GM18861 (cell line): ENCODE measurements around the gene HGS.
"Not testable (repeated sequence)": the region's sequence is repeated elsewhere in the genome, so short reads cannot be mapped to it uniquely, and the experiment has no call there.

Source experiments
- ATAC-seq: cut with Tn5 transposase; IDR thresholded peaks from one replicate; pipeline ENCODE4 v1.9.1; 2021; ENCODE audit not compliant: unreplicated experiment

Gene HGS

DNA sequence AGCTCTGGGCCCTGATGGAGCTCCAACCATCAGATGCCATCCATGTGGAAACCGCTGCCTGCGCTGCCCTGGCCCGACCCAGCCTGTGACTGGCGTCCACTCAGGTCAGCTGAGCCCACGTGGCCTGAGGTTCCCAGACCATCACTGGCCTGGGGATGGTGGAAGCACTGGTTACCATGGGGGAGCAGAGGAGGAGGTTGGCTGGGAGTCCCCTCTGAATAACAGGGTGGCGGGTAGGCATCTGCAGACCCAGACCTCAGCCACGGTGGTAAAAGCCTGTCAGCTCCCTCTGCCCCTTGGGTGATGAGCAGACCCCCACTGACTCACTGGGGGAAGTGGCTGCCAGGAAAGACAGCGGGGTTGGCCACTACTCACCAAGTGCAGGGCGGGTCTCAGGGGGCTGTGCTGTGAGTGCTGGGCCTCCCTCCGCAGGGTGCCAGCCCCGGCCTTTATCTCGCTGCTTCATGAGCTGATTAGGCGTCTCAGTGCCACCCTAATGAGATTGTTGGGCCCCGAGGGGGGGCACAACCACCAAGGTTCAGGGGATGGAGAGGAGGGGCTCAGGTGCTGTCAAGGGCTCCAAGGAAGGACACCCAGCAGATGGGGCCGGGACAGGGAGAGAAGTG lies 27.6 kb upstream of the HGS start, which contains the start of gene PDE6G:
TSS of gene PDE6G (minus strand) at position 425 of the 626 bp plus-strand sequence. CDS start 3,237 bp downstream, outside the sequence.
- no peak for ATAC-seq

DNA sequence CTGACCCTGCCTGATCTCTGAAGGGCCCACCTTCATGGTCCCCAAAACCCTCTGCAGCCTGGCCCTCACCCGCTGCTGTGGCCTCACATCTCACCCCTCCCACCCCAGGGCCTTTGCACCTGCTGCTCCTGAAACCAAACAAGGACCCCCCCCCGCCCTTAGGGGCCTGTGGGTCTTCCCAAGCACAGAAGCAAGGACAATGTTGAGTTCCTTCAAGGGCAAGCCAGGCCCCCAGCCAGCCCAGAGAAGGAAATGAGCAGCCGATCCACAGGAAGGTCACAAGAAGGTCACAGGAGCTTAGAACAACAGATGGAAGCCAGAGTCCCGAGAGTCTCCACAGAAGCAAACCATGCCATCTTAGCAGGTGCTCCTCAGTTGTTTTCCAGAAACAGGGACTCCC lies 27.0 kb upstream of the HGS start:
- no peak for ATAC-seq

DNA sequence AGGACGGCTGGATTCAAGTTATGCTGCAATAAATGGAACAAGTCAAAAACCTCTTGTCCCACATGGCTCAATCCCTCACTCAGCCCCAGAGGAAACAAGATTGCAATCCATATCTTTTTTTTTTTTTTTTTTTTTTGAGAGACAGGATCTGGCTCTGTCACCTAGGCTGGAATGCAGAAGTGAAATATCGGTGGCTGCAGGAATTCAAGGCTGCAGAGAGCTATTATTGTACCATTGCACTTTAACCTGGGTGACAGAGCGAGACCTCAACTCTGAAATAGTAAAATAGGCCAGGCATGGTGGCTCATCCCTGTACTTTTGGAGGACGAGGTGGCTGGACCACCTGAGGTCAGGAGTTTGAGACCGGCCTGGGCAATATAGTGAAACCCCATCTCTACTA lies 24.8 kb upstream of the HGS start:
- no peak for ATAC-seq

DNA sequence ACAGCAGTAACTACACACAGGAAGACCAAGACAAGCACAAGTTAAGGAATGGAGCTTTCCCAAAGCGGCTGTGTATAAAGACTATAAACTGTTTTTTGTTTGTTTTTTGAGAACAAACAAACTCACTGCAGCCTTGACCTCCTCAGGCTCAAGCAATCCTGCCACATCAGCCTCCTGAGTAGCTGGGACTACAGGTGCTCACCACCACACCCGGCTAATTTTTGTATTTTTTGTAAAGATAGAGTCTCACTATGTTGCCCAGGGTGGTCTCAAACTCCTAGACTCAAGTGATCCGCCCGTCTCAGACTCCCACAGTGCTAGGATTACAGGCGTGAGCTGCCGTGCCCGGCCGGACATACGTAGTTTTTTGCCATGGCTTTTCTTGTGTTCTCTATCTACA lies 23.4 kb upstream of the HGS start:
- no peak for ATAC-seq

DNA sequence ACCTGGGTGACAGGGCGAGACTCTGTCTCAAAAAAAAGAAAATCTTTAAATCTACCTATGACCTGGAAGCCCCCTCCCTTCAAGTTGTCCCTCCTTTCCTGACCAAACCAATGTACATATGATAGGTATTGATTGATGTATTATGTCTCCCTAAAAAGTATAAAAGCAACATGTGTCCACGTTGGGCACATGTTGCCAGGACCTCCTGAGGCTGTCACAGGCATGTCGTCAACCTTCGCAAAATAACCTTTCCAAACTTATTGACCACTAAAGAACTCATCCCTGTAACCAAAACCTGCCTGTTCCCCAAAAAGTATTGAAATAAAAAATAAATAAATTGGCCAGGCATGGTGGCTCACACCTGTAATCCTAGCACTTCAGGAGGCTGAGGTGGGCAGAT lies 21.8 kb upstream of the HGS start:
- ATAC-seq, result no peak

DNA sequence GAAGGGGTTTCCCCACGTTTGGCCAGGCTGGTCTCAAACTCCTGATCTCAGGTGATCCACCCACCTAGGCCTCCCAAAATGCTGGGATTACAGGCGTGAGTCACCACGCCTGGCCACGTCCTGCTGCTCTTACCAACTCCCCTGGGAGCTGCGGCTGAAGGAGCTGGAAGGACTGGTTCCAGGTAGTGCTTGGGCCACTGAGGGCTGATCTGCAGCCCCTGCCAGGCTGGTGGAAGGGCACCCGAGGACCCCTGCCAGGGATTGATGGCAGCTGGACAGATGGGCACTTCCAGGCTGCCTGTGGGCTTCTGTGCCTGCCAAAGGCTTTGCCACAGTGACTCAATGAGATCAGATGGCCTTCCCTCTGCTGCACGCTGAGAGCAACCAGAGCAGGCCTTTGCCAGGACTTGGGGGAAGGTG lies 19.8 kb upstream of the HGS start:
- no peak for ATAC-seq

DNA sequence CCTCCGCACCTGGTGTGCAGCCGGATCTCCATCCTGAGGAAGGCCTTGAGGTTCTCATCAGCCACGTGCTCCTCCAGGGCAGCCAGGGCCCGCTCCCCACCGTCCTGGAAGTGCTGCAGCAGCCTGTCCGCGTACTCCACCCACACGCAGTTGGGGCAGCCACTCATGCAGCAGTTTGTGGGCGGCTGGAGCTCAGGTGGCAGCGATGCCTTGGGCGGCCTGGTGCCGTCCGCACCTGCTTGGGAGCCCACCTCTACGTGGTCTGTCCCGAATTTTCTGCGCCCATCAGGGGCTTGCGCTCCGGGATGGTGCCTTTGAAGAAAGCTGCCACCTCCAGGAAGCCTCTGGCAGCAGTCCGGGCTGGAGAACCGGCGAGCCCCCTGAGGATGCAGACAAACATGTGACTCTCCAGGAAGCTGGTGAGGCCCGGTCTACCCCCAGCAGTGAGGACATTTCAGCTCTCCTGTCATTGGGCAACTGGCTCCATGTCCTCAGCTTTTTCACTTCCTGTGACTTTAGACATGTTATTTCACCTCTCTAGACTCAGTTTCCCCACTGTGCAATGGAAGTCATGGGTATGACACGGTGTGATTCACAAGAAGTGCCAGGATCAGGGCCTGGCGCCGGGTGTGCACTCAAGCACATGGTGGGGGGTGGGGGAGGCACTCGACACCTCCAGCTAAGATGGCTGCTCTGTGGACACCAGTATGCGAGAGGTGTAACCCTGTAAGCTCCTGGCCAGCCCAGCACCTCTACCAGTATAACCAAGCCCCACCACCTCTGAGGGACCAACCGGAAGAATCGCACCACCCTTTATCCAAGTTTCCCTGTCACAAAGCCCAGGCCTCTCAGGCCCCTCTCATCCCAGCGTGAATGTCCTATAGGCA lies 18.4 kb upstream of the HGS start:
- ATAC-seq, result no peak

DNA sequence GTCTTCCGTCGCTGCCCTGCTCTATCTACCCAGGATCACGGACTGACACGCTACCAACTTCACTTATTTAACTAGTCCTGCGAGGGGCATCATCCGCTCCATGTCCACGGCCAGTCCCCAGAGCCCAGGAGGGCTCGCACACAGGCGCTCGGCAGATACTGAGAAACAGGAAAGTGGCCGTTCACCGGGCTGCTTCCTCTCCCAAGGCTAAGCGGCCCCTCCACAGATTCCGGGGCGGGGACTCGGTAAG lies 17.8 kb upstream of the HGS start:
- no peak for ATAC-seq

DNA sequence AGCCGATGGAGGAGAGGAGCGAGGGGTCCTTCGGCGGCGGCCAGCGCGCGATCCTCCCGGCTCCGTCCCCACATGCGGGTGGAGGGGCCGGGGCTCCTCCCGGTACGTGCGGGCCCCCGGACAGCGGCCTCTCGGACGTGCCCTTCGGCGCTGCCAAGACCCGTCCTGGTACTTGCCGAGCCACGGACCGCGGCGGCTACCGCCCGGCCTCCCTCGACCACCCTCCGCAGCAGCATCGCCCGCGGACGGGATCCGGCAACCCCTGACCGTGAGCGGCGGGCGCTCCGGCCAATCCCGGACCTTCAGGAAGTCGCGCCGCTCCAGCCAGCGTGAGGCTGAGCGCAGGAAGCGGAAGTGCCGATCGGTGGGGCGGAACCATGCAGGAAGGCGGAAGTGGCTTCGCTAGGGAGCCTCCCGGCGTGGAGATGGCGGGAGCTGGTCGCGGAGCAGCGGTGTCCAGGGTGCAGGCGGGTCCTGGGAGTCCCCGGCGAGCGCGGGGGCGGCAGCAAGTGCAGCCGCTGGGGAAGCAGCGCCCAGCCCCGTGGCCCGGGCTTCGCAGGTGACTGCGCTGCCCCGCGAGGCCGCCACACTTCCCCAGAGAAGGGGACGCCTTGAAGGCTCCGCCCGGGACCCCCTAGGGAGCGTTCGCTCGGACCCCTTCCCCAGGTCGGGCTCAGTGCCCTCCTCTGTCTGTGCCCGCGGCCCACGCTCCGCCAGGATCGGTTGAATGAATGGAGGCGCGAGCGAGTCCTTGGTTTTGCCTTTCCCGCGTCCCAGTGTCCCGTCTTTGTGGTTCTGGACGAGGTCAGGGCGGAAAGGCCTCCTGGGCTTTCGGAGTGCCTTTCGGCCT lies 17.2 kb upstream of the HGS start, which contains the start of the genes CCDC137 and OXLD1:
TSS of gene CCDC137 (plus strand) at position 396 of the 850 bp plus-strand sequence. CDS start at position 426, 30 bp downstream.
TSS of gene OXLD1 (minus strand) at position 264 of the 850 bp plus-strand sequence. CDS start at position 236, 28 bp downstream.
- peak; percentile 85 for ATAC-seq

DNA sequence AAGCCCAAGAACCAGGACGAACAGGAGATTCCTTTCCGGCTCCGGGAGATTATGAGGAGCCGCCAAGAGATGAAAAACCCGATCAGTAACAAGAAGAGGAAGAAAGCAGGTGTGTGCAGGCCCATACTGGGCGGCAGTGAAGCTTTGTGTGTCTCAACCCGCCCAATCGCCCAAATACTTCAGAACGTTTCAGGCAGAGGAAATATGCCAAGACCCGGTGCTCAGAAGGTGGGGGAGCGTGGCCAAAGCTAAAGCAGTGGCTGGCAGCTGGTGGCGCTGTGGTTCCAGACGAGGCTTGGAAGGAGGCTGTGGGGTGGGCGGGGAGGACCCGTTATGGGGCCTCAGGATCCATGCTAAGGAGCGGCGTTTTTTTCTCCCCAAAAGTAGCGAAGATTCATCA lies 16.1 kb upstream of the HGS start:
- ATAC-seq, result no peak

DNA sequence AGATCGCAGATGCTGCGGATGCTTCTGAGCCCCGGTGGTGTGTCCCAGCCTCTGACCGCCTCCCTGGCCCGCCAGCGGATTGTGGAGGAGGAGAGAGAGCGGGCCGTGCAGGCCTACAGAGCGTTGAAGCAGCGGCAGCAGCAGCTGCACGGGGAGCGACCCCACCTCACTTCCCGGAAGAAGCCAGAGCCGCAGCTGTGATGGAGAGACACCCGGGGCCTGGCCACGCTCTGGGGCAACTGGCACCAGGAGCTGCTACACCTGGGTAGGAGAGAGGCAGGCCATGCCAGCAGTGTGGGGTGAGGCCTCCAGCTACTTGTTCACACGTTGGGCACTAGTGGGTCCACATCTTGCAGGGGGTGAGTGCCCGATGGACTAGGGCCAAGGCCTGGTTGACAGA lies 11.3 kb upstream of the HGS start:
- ATAC-seq, result no peak

DNA sequence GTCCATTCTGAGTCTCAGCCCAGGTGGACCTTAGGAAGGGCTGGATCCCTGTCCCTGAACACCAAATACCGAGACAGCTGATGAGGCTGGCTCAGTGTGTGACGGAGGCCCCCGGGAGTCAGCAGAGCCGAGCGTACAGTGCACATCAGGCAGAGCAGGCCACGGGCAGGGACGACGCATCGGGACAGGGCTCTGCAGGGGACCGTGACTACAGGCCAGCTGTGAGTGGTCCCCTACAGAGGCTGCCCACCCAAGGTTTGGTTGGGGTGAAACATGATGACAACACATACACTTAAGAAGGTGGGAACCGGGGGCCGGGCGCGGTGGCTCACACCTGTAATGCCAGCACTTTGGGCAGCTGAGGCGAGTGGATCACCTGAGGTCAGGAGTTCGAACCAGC lies 10.9 kb upstream of the HGS start:
- ATAC-seq, result no peak

DNA sequence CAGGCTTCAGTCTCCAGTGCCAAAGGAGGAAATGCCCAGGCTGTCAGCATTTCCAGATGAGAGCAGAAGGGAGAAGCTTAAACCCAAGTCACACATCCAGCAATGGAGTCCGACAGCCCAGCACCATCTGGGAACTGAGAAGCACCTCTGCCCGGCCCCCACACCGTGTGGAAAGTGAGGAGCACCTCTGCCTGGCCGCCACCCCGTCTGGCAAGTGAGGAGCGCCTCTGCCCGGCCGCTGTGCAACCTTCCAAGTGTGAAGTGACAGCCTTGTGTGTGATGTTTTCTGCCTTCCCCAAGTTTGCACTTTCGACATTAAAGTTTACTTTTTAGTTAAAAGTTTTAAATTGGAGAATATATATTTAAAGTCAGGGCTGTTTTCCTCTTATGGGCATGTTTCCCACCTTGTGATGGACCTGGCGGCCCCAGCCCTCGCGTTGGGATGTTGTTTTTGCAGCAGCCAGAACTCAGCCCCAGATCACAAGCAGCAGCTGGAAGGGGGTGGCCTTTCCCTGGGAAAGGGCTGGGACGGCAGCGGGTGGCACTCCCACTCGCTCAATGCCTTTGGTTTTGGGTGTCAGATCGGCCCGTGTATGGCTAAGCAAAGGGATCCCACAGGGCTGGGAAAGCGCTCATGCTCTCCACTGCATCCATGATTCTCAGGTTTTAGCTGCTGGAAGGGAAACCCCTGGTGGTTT lies 10.1 kb upstream of the HGS start:
- no peak for ATAC-seq

DNA sequence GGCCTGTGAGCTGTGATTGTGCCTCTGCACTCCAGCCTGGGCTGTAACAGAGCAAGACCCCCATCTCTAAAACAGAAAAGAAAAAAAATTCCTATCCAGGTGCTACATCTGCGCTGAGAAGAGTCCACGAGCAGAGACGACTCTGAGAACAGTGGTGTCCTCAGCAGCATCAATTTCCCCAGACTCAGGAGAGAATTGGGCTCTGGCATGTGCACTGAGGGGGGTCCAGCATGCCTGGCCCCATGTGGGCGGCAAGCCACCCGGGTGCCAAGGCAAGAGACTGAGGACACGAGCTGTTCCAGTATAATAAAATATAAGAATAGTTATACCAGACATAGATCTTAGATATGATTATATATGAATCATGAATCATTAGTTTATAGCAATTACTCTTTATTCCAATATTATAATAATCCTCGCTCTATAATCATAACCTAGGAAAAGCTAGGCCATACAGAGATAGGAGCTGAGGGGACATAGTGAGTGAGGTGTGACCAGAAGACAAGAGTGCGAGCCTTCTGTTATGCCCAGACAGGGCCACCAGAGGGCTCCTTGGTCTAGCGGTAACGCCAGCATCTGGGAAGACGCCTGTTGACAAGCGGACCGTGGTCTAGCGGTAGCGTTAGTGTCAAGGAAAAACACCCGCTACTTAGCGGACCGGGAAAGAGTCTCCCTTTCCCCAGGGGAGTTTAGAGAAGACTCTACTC lies 8.1 kb upstream of the HGS start:
- ATAC-seq, result not testable (repeated sequence)

DNA sequence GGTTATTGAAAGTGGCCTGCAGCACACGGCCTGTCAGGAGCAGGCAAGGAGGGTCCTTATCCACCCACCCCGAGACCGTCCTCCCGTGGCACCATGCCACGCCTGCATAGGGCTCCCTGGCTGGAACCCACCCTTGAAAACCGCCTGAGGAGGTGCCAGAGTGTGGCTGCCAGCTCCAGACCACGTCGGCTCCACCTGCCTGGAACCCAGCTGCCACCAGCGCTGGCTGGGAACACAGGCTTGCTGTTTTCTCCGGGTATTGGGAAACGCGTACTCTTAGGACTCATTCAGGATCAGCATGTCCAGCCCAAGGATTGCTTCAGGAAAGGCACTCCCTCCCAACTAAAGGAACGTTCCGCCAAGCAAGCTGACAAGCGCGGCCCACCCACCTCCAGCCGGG lies 6.9 kb upstream of the HGS start:
- ATAC-seq, result no peak

DNA sequence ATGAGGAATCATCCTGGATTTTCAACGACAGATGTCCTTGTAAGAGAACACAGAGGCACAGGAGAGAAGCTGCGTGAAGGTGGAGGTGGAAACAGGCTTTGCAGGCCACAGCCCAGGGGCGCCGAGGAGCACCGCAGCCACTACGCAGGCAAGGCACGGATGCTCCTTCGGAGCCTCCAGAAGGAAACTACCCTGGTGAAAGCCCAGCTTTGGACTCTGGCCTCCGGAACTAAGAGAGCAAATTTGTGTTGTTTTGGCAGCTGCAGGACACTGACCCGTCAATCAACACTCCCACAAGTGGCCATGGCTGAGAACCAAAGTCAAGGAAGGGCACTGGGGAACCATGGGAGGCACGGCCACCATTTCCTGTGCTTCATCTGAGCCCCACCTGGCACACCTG lies 3.7 kb upstream of the HGS start:
- ATAC-seq, result no peak

DNA sequence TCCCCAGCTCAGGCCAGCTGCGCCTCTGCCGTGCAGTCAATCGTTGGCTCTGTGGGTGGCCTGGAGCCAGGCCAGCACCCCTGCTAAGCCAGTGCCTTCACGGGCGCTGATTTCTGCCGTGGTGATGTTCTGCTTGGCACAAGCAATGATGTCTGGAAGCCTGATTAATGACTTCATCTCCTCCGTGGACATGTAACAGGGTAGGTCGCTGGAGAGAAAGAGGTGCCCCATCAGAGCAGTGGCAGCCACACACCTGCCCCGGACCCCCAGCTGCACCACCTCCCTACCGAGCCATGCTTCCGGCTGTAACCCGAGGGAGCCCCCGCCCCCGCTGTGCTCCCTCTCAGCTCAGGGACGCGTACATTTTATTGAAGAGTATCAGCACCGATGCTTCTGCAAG lies 2.1 kb upstream of the HGS start:
- no peak for ATAC-seq

DNA sequence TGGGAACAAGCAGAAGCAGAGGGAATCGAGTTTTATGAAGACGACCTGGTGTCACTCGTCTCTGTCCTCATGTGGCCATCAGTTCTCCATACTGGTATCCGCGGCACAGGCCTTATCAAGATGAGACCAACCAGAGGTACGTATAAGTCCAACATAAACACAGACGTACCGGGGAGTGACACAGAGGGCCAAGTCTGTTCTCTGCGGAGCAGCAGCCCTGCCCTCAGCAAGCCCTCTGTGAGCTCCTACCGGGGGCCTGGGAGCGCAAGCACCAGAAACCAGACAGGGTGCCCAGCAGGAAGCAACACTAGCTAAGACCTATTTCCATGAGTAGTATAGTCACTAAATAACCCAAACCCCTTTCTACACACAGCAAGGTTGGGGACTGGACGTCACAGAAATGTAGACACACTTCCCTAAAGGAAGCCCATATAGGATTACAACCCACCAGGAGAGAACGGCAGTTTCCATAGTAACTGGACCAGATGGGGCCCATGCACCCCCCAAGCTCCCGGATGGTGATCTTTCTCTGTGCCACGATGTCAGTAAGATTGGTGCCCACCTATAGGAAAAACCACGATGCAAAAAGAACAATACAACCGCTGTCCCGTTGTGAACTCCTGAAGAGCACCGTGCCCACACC lies 1.1 kb upstream of the HGS start:
- ATAC-seq, result no peak

DNA sequence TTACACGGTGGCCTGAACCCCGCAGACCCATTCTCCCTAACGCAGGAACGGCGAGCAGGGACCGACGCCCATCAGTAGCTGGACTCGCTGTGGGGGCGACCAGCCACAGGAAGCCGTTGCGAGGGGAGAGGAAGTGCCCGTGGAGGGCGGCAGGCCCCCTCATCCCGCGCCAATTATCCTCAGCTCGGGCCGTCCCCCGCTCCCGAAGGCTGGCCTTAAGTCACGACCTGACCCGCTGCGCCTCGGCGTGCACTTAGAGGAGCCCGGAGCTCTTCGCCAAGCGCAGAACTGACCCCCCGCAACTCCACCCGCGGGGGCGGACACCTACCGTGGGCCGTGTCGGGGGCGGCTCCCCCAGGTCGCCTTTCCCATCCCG lies 615 bp upstream of the HGS start:
- ATAC-seq, result peak; percentile 1

DNA sequence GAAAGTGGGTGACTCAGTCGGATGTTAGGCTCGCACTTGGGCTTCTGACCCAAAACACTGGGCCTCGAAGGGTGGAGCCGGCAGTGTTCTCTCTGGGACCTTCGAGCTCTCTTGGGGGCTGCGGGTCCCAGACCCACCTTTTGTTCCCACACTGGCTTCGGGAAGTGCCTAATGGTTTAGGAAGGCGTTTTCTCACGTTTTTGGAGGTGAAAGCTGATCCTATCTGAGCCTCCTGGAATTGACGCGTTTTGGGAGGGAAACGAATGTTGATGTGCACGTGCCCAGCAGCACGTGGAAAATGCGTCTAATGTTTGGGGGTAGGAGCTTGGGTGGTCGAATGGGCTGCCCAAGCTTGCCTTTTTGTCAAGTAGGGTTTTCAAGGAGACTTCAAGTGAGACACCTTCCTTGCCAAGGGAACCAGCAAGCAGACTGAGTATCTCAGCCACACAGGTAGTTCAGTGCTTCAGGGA lies 666 bp downstream of the HGS start:
- no peak for ATAC-seq
